GM21717 (cell line): Measurements from ENCODE around the gene EHBP1.
"Not testable (repeated sequence)": the region's sequence is repeated elsewhere in the genome, so short reads cannot be mapped to it uniquely, and the experiment has no call there.

Source experiments
- ATAC-seq: cut with Tn5 transposase; IDR thresholded peaks from one replicate; pipeline ENCODE4 v1.9.1; 2021; ENCODE audit warnings: mild to moderate bottlenecking, moderate library complexity; ENCODE audit not compliant: unreplicated experiment

Gene EHBP1

DNA sequence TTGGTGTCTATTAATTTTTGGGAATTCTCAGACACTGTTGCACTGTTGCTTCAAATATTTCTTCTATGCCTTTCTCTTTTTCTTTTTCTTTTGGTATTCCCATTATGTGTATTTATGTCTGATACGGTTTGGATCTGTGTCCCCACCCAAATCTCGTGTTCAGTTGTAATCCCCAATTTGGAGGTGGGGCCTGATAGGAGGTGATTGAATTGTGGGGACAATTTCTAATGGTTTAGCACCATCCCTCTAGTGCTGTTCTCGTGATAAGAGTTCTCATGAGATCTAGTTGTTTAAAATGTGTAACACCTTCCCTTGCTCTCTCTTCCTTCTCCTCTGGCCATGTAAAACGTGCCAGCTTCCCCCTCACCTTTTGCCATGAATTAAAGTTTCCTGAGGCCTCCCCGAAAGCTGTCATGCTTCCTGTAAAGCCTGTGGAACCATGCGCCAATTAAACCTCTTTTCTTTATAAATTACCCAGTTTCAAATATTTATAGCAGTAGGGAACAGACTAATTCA is 26.8 kb downstream of the EHBP1 start:
- no peak for ATAC-seq

DNA sequence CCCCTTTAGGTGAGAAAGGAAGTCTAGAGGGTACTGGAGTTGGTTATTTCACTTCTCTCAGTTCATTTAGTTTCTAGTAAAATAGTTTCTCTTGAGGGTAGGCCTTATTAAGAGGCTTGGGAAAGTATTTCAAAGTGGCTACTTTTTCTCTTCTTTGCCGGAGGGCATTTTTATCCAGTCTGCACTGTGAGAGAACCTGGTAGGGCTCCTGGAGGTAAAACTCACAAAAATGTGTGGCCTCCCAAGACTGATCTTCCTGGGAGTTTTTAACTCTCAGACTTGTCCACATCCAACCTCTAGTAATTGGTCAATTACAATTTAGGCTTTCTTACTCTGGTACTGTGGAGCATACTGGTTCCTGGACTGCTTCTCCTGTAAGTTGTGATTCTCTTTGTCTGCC is 28.0 kb downstream of the EHBP1 start:
- ATAC-seq, result no peak

GRCh38 chr2:62736899-62737559 is 31.5 kb downstream of the EHBP1 start:
- ATAC-seq, result no peak

GRCh38 chr2:62738981-62739936 is 33.7 kb downstream of the EHBP1 start:
- no peak for ATAC-seq

- ATAC-seq, result no peak
These were observed 34.7 kb downstream of the EHBP1 start for GRCh38 chr2:62740221-62740620.

DNA sequence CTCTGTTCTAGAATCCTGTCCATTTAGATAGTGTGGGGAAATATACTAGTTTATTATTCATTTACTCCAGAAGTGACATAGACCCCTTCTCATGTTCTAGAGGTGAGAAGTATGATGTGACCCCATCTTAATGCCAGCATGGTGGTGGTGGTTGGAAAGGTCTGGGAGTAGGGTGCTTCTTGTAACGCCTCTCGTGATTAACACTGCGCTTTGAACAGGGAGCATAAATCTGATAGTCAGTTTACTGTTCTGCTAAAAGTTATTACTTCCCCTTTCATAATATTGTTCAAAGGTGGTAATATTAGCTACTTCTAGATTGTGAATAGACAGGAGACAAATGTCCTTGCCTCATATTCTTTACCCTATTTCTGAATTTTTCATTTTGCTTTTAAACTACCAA is 35.6 kb downstream of the EHBP1 start:
- ATAC-seq, result no peak

- ATAC-seq, result no peak
These were observed 36.6 kb downstream of the EHBP1 start for GRCh38 chr2:62741954-62742722.

- no peak for ATAC-seq
These were observed 38.0 kb downstream of the EHBP1 start for GRCh38 chr2:62743506-62743905.

GRCh38 chr2:62744603-62745002 is 39.1 kb downstream of the EHBP1 start:
- ATAC-seq, result no peak

- no peak for ATAC-seq
These were observed 40.5 kb downstream of the EHBP1 start for GRCh38 chr2:62745891-62746481.

DNA sequence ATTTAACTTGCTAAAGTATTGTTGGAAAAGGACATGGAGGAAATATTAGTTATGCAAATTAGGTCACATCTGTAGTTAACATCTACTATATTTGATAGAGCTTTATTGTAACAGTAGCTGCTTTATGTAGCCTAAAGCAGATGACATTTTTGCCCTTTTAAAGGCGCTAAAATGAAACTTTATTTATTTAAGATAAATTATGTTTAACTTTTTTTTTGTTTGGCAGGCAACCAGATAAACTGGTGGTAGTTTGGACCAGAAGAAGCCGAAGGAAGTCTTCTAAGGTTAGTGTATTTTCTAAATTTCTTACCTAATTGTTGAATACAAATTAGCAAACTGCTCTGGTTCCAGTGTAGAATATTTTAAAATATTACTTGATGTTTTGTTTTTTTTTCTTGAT is 41.7 kb downstream of the EHBP1 start:
- ATAC-seq, result no peak

- ATAC-seq, result no peak
These were observed 42.4 kb downstream of the EHBP1 start for GRCh38 chr2:62747876-62748275.

GRCh38 chr2:62749111-62749510 is 43.6 kb downstream of the EHBP1 start:
- ATAC-seq, result not testable (repeated sequence)

DNA sequence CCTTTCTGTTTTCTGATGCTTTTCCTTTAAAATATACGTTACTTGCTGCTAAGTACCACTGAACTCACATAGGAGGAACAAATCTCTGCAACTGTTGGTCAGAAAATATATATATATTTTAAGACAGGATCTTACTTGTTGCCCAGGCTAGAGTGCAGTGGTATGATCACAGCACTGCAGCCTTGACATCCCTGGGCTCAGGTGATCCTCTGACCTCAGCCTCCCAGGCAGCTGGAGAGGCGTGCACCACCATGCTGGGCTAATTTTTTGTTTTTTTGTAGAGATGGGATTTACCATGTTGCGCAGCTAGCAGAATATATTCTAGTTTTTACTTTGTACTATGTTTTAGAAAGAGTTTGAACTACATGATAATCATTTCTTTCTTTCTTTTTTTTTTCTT is 51.5 kb downstream of the EHBP1 start:
- no peak for ATAC-seq

DNA sequence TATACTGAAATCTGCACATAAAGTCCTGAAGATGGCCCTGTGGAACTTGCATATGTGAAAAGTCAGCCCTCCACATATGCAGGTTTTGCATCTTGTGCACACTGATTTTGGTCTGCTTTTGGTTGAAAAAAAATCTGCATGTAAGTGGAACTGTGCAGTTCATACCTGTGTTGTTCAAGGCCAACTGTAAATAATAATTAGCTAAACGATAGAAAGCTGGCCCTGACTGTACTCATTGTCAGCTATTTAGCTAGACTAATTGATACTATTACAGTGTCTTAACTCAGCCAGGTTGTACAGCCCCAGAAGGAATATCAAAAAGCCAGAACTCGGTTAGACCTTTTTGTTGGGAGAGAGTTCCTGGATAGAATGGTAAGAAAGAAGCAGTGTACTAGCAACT is 54.5 kb downstream of the EHBP1 start:
- ATAC-seq, result no peak

DNA sequence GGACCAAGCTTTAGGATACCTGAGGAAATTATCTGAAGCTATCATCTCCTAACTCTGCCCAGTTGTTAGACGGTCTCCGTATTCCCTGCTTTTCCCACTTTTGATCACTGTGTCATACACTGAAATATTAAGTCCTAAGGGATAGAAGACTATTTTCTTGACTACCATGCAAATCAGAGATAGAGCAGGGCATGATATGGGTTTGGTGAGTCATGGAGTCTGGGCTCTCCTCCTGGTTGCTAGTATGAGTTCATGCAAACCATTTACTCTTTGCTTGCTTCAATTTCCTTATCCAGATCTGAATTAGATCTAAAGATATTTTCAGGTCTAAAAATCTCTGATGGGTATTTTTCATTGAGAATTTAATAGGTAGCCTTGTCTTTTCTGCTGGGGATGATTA is 55.0 kb downstream of the EHBP1 start:
- no peak for ATAC-seq

- no peak for ATAC-seq
These were observed 60.3 kb downstream of the EHBP1 start for GRCh38 chr2:62765619-62766376.

DNA sequence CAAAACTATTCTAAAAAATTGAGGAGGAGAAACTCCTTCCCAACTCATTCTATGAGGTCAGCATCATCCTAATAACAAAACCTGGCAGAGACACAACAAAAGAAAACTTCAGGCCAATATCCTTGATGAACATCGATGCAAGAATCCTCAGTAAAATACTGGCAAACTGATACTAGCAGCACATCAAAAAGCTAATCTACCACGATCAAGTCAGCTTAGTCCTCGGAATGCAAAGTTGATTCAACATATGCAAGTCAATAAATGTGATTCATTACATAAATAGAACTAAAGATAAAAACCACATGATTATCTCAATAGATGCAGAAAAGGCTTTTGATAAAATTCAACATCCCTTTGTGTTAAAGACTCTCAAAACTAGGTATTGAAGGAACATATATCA is 63.1 kb downstream of the EHBP1 start:
- ATAC-seq, result no peak

DNA sequence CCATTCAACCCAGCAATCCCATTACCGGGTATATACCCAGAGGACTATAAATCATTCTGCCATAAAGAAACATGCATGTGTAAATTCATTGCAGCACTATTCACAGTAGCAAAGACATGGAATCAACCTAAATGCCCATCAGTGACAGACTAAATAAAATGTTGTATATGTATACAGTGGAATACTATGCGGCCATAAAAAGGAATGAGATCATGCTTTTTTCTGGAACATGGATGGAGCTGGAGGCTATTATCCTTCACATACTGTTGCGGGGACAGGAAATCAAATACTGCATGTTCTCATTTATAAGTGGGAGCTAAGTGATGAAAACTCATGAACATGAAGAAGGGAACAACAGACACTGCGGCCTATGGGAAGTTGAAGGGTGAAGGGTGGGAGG is 65.1 kb downstream of the EHBP1 start:
- no peak for ATAC-seq
